HCT116 (cell line): ENCODE results near the gene PREP.

Source experiments
- CEBPB ChIP-seq: IDR thresholded peaks from 2 replicates; pipeline ENCODE4 v1.6.1; 2012; ENCODE audit warnings: low read depth
- EZH2 ChIP-seq: fragments of 200-600 bp; sonication (generic); IDR thresholded peaks from 2 replicates; pipeline ENCODE4 v1.6.1; 2017; ENCODE audit warnings: antibody characterized with exemption, mixed run types
- FOSL1 ChIP-seq: IDR thresholded peaks from 2 replicates; pipeline ENCODE4 v1.6.1; 2012; ENCODE audit warnings: low read depth
- JUND ChIP-seq: IDR thresholded peaks from 2 replicates; pipeline ENCODE4 v1.6.1; 2012
- POLR2A ChIP-seq: IDR thresholded peaks from 2 replicates; pipeline ENCODE4 v1.7.0; 2011; ENCODE audit warnings: borderline replicate concordance; ENCODE audit not compliant: insufficient read depth, insufficient read length; ENCODE audit errors: extremely low read depth
- POLR2AphosphoS5 ChIP-seq: IDR thresholded peaks from 2 replicates; pipeline ENCODE4 v1.6.1; 2011; ENCODE audit warnings: mild to moderate bottlenecking, low read depth, low read length, moderate library complexity
- RAD21 ChIP-seq: IDR thresholded peaks from 2 replicates; pipeline ENCODE4 v1.6.1; 2012; ENCODE audit warnings: low read depth, mild to moderate bottlenecking
- YY1 ChIP-seq: IDR thresholded peaks from 2 replicates; pipeline ENCODE4 v1.6.1; 2011; ENCODE audit warnings: low read length, low read depth, moderate library complexity, mild to moderate bottlenecking; ENCODE audit not compliant: insufficient replicate concordance; ENCODE audit errors: extremely low read depth
- ZNF274 ChIP-seq: fragments of 200-500 bp; sonication (Bioruptor generic); IDR thresholded peaks from 2 replicates; pipeline ENCODE4 v1.6.1; 2014; ENCODE audit warnings: mild to moderate bottlenecking, low read depth, low read length, inconsistent platforms
- TF ChIP-seq, protein P1 (sequence below), 3 experiments: fragments of 200-600 bp in 1 of 3; sonication (generic) in 1 of 3; IDR thresholded peaks in 2 of 3; conservative IDR thresholded peaks in 1 of 3; 2 replicates each; pipeline ENCODE4 v1.5.1; 2012 to 2017; ENCODE audit warnings: low read depth in 2 of 3, low read length in 2 of 3, antibody characterized with exemption in 1 of 3, borderline replicate concordance in 1 of 3, control low read depth in 1 of 3, mild to moderate bottlenecking in 1 of 3, mixed read lengths in 1 of 3, mixed run types in 1 of 3, moderate library complexity in 1 of 3; ENCODE audit not compliant: insufficient read depth in 1 of 3
- TF ChIP-seq, protein P2 (sequence below): IDR thresholded peaks from 2 replicates; pipeline ENCODE4 v1.6.1; 2012
- TF ChIP-seq, protein P3 (sequence below): IDR thresholded peaks from 2 replicates; pipeline ENCODE4 v1.6.1; 2011; ENCODE audit warnings: mild to moderate bottlenecking, low read length, moderate library complexity; ENCODE audit not compliant: insufficient replicate concordance; ENCODE audit errors: extremely low read depth

DNA sequence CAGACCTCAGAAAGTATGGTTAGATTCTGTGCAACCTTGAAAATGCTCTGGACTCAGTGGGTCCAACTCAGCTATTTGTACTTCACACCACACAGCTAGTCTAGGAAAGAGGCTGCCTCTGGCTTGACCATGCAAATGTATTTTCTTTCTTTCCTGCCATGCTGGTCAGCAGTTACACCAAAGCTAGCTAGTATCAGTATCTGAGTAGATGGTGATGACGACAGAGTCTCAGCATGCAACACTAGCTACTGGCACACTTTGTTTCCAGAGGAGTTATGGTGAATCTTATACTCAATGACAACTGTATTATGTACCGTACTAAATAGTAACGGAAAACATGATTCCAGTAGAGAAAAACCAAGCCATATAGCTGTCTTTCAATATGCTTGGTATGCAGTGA is 126.5 kb downstream of the PREP start:
- TF ChIP-seq POLR2A (no peak), EZH2 (no peak), FOSL1 (no peak), POLR2AphosphoS5 (no peak), ZNF274 (no peak), RAD21 (no peak), CEBPB (no peak), YY1 (no peak), JUND (no peak)
- TF ChIP-seq, protein P1, sequence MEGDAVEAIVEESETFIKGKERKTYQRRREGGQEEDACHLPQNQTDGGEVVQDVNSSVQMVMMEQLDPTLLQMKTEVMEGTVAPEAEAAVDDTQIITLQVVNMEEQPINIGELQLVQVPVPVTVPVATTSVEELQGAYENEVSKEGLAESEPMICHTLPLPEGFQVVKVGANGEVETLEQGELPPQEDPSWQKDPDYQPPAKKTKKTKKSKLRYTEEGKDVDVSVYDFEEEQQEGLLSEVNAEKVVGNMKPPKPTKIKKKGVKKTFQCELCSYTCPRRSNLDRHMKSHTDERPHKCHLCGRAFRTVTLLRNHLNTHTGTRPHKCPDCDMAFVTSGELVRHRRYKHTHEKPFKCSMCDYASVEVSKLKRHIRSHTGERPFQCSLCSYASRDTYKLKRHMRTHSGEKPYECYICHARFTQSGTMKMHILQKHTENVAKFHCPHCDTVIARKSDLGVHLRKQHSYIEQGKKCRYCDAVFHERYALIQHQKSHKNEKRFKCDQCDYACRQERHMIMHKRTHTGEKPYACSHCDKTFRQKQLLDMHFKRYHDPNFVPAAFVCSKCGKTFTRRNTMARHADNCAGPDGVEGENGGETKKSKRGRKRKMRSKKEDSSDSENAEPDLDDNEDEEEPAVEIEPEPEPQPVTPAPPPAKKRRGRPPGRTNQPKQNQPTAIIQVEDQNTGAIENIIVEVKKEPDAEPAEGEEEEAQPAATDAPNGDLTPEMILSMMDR (IDR thresholded peaks at IDR 0.05 in 2 of 3, conservative IDR thresholded peaks at IDR 0.05 in 1 of 3; ENCODE audit: borderline replicate concordance in 1 of 3, insufficient read depth in 1 of 3, low read depth in 2 of 3, low read length in 2 of 3), result no peak
- TF ChIP-seq, protein P2, sequence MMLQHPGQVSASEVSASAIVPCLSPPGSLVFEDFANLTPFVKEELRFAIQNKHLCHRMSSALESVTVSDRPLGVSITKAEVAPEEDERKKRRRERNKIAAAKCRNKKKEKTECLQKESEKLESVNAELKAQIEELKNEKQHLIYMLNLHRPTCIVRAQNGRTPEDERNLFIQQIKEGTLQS, result no peak
- TF ChIP-seq, protein P3, sequence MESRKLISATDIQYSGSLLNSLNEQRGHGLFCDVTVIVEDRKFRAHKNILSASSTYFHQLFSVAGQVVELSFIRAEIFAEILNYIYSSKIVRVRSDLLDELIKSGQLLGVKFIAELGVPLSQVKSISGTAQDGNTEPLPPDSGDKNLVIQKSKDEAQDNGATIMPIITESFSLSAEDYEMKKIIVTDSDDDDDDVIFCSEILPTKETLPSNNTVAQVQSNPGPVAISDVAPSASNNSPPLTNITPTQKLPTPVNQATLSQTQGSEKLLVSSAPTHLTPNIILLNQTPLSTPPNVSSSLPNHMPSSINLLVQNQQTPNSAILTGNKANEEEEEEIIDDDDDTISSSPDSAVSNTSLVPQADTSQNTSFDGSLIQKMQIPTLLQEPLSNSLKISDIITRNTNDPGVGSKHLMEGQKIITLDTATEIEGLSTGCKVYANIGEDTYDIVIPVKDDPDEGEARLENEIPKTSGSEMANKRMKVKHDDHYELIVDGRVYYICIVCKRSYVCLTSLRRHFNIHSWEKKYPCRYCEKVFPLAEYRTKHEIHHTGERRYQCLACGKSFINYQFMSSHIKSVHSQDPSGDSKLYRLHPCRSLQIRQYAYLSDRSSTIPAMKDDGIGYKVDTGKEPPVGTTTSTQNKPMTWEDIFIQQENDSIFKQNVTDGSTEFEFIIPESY, result no peak
